ENCODE measurements around the gene CCDC88C.

Gene CCDC88C

DNA sequence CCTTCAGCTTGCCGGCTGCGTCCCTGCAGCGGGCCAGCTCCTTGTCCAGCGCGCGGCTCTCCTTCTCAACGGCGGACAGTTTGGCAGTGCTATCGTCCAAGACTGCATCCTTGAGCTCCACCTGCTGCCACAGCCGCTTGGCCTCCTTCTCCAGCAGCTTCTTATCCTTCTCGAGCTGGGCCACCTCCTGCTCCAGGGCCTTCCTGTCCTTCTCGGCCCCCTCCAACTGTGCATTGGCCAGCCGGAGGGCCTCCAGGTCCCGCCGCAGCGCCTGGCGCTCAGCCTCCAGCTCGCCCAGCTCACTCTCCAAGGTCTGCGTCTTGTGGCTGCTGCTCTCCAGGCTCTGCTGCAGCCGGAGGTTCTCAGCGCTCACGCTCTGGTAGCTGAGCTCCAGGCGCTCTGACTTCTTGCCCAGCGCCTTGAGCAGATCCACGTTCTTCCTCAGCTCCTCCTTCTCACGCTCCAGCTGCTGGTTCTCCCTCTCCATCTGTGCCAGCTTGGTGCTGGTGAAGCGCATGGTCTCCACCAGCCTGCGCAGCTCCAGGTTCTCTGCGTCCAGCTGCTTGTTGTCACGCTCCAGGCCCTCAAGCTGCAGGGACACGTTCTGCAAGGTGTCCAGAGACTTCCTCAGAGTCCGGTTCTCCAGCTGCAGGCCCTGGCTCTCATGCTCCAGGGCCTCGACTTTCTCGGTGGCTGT is 104.3 kb downstream of the CCDC88C start:
- Histone ChIP-seq H3K9ac (no peak overlapping the region), H2AFZ (no peak overlapping the region), H3K79me2 (peaks cover 4% of the 10 kb centered on the region), H3K36me3 (ENCODE audit: control insufficient read depth, insufficient read depth, low read length) (no peaks in the 10 kb centered on the region), H3K27ac (no peak overlapping the region), H3K4me3 (ENCODE audit: low read depth, low read length) (no peak overlapping the region), H3K27me3 (ENCODE audit: control insufficient read depth, insufficient read depth, low read length) (no peaks in the 10 kb centered on the region), H3K4me2 (ENCODE audit: low read length) (no peak overlapping the region), H3K4me1 (no peaks in the 10 kb centered on the region), H3K9me3 (ENCODE audit: control insufficient read depth, low read length) (no peaks in the 10 kb centered on the region)
- TF ChIP-seq, protein P1, sequence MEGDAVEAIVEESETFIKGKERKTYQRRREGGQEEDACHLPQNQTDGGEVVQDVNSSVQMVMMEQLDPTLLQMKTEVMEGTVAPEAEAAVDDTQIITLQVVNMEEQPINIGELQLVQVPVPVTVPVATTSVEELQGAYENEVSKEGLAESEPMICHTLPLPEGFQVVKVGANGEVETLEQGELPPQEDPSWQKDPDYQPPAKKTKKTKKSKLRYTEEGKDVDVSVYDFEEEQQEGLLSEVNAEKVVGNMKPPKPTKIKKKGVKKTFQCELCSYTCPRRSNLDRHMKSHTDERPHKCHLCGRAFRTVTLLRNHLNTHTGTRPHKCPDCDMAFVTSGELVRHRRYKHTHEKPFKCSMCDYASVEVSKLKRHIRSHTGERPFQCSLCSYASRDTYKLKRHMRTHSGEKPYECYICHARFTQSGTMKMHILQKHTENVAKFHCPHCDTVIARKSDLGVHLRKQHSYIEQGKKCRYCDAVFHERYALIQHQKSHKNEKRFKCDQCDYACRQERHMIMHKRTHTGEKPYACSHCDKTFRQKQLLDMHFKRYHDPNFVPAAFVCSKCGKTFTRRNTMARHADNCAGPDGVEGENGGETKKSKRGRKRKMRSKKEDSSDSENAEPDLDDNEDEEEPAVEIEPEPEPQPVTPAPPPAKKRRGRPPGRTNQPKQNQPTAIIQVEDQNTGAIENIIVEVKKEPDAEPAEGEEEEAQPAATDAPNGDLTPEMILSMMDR (IDR thresholded peaks at IDR 0.05), result no peak

GRCh38 chr14:91311284-91311662 is 106.3 kb downstream of the CCDC88C start:
- peaks cover 7% of the 10 kb centered on the region for H3K79me2 ChIP-seq
- H3K4me2 ChIP-seq (ENCODE audit: low read length), result no peak overlapping the region
- no peaks in the 10 kb centered on the region for H3K4me1 ChIP-seq
- H3K36me3 ChIP-seq (ENCODE audit: control insufficient read depth, insufficient read depth, low read length), result no peaks in the 10 kb centered on the region
- TF ChIP-seq, protein P1 (IDR thresholded peaks at IDR 0.05), result no peak
- no peak overlapping the region for H3K4me3 ChIP-seq (ENCODE audit: low read depth, low read length)
- H3K27me3 ChIP-seq (ENCODE audit: control insufficient read depth, insufficient read depth, low read length), result no peaks in the 10 kb centered on the region
- H3K9me3 ChIP-seq (ENCODE audit: control insufficient read depth, low read length), result no peaks in the 10 kb centered on the region
- no peak overlapping the region for H2AFZ ChIP-seq
- no peak overlapping the region for H3K9ac ChIP-seq
- no peak overlapping the region for H3K27ac ChIP-seq

DNA sequence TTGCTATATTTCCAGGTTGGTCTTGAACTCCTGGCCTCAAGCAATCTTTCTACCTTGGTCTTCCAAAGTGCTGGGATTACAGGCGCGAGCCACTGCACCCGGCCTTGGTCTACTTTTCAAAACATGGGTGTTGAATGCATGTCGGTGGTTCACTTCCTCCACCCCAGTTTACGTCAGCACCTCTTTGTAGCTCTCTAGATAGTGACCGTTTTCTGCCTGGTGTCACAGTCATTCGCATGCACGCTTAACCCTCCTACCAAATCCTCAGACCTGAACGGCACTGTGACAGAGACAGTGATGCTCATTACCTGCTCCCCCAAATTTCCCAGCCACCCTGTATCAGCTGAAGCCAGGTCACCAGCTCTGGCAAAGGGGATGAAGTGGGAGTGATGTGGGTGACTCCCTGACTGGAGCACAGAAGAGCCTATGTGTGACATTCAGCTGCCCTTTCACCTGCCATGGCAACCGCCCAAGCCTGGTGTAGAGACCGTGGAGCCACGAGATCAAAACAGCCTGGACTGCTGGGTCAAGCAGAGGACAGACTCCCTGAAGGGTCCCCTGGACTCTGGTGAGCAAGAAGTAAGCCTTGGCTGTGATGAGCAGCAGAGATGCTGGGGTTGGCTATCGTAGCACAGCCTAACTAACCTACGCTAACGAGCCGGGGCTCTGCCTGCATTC is 106.9 kb downstream of the CCDC88C start:
- Histone ChIP-seq H3K79me2 (peaks cover 7% of the 10 kb centered on the region), H3K27me3 (ENCODE audit: control insufficient read depth, insufficient read depth, low read length) (no peaks in the 10 kb centered on the region), H3K27ac (no peak overlapping the region), H3K4me3 (ENCODE audit: low read depth, low read length) (no peak overlapping the region), H3K9me3 (ENCODE audit: control insufficient read depth, low read length) (no peaks in the 10 kb centered on the region), H3K4me2 (ENCODE audit: low read length) (no peak overlapping the region), H3K36me3 (ENCODE audit: control insufficient read depth, insufficient read depth, low read length) (no peaks in the 10 kb centered on the region), H2AFZ (no peak overlapping the region), H3K9ac (no peak overlapping the region), H3K4me1 (no peaks in the 10 kb centered on the region)
- TF ChIP-seq, protein P1 (IDR thresholded peaks at IDR 0.05), result no peak

DNA sequence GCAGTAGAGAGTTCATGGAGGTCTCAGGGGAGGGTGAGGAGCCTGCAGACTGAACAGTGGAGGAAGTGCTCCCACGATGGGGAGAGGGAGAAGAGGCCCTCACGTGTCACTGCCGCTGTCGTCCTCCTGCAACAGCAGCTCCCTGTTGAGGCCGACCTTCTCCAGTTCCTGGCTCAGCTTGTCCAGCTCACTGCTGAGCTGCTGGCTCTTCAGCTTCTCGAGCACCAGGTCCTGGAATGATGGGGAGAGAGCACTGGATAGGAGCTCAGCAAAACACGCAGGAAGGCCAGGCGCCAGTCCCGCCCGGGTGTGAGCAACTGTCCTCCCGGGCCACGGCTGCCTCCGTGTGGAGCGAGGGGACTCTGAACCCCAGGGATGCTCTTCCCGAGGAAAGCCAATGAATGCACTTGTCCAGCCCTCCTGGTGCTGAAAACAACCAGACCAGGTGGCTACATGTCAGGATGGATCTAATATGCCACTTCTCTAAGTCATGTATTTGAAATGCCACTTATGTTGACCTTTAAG is 107.8 kb downstream of the CCDC88C start:
- H3K27ac ChIP-seq, result no peak overlapping the region
- no peaks in the 10 kb centered on the region for H3K9me3 ChIP-seq (ENCODE audit: control insufficient read depth, low read length)
- no peaks in the 10 kb centered on the region for H3K27me3 ChIP-seq (ENCODE audit: control insufficient read depth, insufficient read depth, low read length)
- TF ChIP-seq, protein P1 (IDR thresholded peaks at IDR 0.05), result no peak
- peaks cover 7% of the 10 kb centered on the region for H3K79me2 ChIP-seq
- H3K36me3 ChIP-seq (ENCODE audit: control insufficient read depth, insufficient read depth, low read length), result no peaks in the 10 kb centered on the region
- H3K9ac ChIP-seq, result no peak overlapping the region
- no peak overlapping the region for H3K4me3 ChIP-seq (ENCODE audit: low read depth, low read length)
- no peak overlapping the region for H3K4me2 ChIP-seq (ENCODE audit: low read length)
- no peak overlapping the region for H2AFZ ChIP-seq
- no peaks in the 10 kb centered on the region for H3K4me1 ChIP-seq

Data from parathyroid adenoma (tissue), 2 donors.